Hepatocyte (in vitro differentiated cells): Measurements from ENCODE around the gene SEPSECS.

Experiments used
- EZH2 ChIP-seq: fragments of 200-600 bp; sonication (generic); IDR thresholded peaks from 2 replicates; pipeline ENCODE4 v1.6.1; 2016; ENCODE audit warnings: antibody characterized with exemption, mild to moderate bottlenecking, borderline replicate concordance
- EZH2phosphoT487 ChIP-seq: fragments of 200-600 bp; sonication (generic); IDR thresholded peaks from one replicate; pipeline ENCODE4 v1.6.1; 2018; ENCODE audit warnings: antibody characterized with exemption, mild to moderate bottlenecking, low read depth, moderate library complexity; ENCODE audit not compliant: unreplicated experiment, severe bottlenecking
- TF ChIP-seq, protein P1 (sequence below): fragments of 200-600 bp; sonication (generic); IDR thresholded peaks from 2 replicates; pipeline ENCODE4 v1.5.1; 2016; ENCODE audit warnings: antibody characterized with exemption, mild to moderate bottlenecking; ENCODE audit not compliant: poor library complexity

DNA sequence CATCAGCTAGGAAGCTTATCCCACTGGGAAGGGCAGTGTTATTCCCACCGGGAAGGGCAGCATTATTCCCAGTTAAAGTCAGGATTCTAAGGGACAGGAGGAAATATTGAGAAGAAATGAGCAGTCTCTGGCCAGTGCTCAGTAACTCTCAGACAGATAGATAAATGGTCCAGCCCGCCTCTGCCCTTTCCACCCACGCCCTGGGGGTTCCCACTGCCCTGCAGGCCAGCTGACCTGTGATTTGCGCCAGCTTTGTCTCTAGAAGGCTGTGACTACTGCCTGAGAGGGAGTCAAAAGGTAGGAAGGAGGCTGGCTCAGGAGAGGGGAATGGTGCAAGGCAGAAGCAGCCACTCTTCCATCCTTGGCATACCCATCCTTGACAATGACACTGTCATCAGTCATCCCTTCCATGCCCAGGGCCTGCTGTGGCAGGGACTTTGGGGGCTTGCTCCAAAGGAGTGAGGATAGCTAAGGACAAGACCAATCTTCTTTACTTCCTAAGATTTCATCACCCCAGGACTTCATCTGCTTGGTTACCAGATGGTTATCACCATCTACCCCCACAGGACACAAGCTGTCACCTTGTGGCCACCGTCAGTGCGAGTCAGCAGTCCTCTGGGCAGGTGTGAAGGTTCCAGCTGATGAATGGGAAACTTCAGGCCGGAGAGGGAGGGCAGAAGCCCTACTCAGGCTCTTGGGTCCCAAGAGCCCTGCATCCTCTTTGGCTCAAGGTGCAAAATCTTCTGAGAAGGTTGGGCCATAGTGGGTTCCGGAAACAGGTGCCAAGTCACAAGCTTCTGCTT lies 49.5 kb downstream of the SEPSECS start:
- TF ChIP-seq, protein P1, sequence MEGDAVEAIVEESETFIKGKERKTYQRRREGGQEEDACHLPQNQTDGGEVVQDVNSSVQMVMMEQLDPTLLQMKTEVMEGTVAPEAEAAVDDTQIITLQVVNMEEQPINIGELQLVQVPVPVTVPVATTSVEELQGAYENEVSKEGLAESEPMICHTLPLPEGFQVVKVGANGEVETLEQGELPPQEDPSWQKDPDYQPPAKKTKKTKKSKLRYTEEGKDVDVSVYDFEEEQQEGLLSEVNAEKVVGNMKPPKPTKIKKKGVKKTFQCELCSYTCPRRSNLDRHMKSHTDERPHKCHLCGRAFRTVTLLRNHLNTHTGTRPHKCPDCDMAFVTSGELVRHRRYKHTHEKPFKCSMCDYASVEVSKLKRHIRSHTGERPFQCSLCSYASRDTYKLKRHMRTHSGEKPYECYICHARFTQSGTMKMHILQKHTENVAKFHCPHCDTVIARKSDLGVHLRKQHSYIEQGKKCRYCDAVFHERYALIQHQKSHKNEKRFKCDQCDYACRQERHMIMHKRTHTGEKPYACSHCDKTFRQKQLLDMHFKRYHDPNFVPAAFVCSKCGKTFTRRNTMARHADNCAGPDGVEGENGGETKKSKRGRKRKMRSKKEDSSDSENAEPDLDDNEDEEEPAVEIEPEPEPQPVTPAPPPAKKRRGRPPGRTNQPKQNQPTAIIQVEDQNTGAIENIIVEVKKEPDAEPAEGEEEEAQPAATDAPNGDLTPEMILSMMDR: no peak
- TF ChIP-seq EZH2phosphoT487 (no peak), EZH2 (no peak)
